H9 (cell line): ENCODE results near the gene LMNTD2. TPM values are rescaled to one million over a fixed set of nuclear protein-coding genes. Genes with fewer than 3 reads are reported as not detected.

Experiments
- DNase-seq: peaks from one replicate; pipeline ENCODE4 v3.0.0-alpha.2; 2017
- H2AFZ ChIP-seq: one replicate; pipeline ENCODE4 v1.6.1; 2013; ENCODE audit warnings: mild to moderate bottlenecking, low read length, control low read depth, moderate library complexity
- H2AK5ac ChIP-seq: 2 replicates; pipeline ENCODE4 v1.6.1; 2013; ENCODE audit warnings: low read length, control low read depth, mixed read lengths; ENCODE audit not compliant: insufficient read length
- H2BK120ac ChIP-seq: one replicate; pipeline ENCODE4 v1.6.1; 2013; ENCODE audit warnings: low read depth, mild to moderate bottlenecking, low read length, control low read depth, inconsistent platforms; ENCODE audit not compliant: poor library complexity, severe bottlenecking
- H2BK12ac ChIP-seq: 2 replicates; pipeline ENCODE4 v1.6.1; 2013; ENCODE audit warnings: low read length, control low read depth, mixed read lengths, low read depth; ENCODE audit not compliant: insufficient read length
- H2BK15ac ChIP-seq: 2 replicates; pipeline ENCODE4 v1.6.1; 2013; ENCODE audit warnings: low read depth, low read length, control low read depth
- H2BK20ac ChIP-seq: one replicate; pipeline ENCODE4 v1.6.1; 2013; ENCODE audit warnings: low read depth, mild to moderate bottlenecking, low read length, control low read depth, inconsistent platforms; ENCODE audit not compliant: poor library complexity, severe bottlenecking
- H2BK5ac ChIP-seq: 2 replicates; pipeline ENCODE4 v1.6.1; 2013; ENCODE audit warnings: low read length, control low read depth, mixed read lengths; ENCODE audit not compliant: insufficient read length
- H3K14ac ChIP-seq: 2 replicates; pipeline ENCODE4 v1.6.1; 2013; ENCODE audit warnings: low read length, control low read depth; ENCODE audit not compliant: insufficient read depth
- H3K18ac ChIP-seq: 2 replicates; pipeline ENCODE4 v1.6.1; 2013; ENCODE audit warnings: low read depth, mild to moderate bottlenecking, mixed read lengths, low read length, control low read depth; ENCODE audit not compliant: insufficient read length
- H3K23ac ChIP-seq: 2 replicates; pipeline ENCODE4 v1.6.1; 2013; ENCODE audit warnings: low read length, control low read depth, mixed read lengths, low read depth; ENCODE audit not compliant: insufficient read length
- H3K23me2 ChIP-seq: 2 replicates; pipeline ENCODE4 v1.6.1; 2013; ENCODE audit warnings: low read depth, mild to moderate bottlenecking, mixed read lengths, low read length, control low read depth; ENCODE audit not compliant: insufficient read length, poor library complexity, severe bottlenecking
- H3K27ac ChIP-seq: 2 replicates; pipeline ENCODE4 v1.5.1; 2013; ENCODE audit warnings: low read length, control low read depth, mixed read lengths, low read depth; ENCODE audit not compliant: insufficient read length
- H3K27me3 ChIP-seq: 2 replicates; pipeline ENCODE4 v1.6.1; 2013; ENCODE audit warnings: low read length, control low read depth, inconsistent platforms; ENCODE audit not compliant: insufficient read depth
- H3K4ac ChIP-seq: 2 replicates; pipeline ENCODE4 v1.6.1; 2013; ENCODE audit warnings: low read depth, mild to moderate bottlenecking, control low read depth, inconsistent platforms, low read length, moderate library complexity
- H3K4me1 ChIP-seq: 2 replicates; pipeline ENCODE4 v1.6.1; 2013; ENCODE audit warnings: low read length, control low read depth, inconsistent platforms; ENCODE audit not compliant: insufficient read depth
- H3K4me2 ChIP-seq: 2 replicates; pipeline ENCODE4 v1.6.1; 2013; ENCODE audit warnings: low read length, control low read depth, mixed read lengths; ENCODE audit not compliant: insufficient read length, insufficient read depth
- H3K56ac ChIP-seq: 2 replicates; pipeline ENCODE4 v1.6.1; 2013; ENCODE audit warnings: low read depth, mild to moderate bottlenecking, mixed read lengths, low read length, control low read depth; ENCODE audit not compliant: insufficient read length
- H3K79me1 ChIP-seq: 2 replicates; pipeline ENCODE4 v1.6.1; 2013; ENCODE audit warnings: low read depth, mild to moderate bottlenecking, moderate library complexity, low read length, control low read depth, inconsistent platforms; ENCODE audit not compliant: insufficient read depth, poor library complexity, severe bottlenecking
- H3K79me2 ChIP-seq: 2 replicates; pipeline ENCODE4 v1.6.1; 2013; ENCODE audit warnings: low read length, control low read depth, inconsistent platforms; ENCODE audit not compliant: insufficient read depth
- H3K9ac ChIP-seq: 2 replicates; pipeline ENCODE4 v1.6.1; 2013; ENCODE audit warnings: low read length, control low read depth, mixed read lengths; ENCODE audit not compliant: insufficient read length; ENCODE audit errors: extremely low read depth
- H3K9me3 ChIP-seq: one replicate; pipeline ENCODE4 v1.6.1; 2013; ENCODE audit warnings: low read depth, low read length, inconsistent platforms; ENCODE audit not compliant: control insufficient read depth
- H3T11ph ChIP-seq: one replicate; pipeline ENCODE4 v1.6.1; 2013; ENCODE audit warnings: mild to moderate bottlenecking, low read length, control low read depth, inconsistent platforms
- H4K20me1 ChIP-seq: one replicate; pipeline ENCODE4 v1.6.1; 2013; ENCODE audit not compliant: control insufficient read depth, insufficient read length, insufficient read depth
- H4K5ac ChIP-seq: 2 replicates; pipeline ENCODE4 v1.6.1; 2013; ENCODE audit warnings: low read depth, mild to moderate bottlenecking, mixed read lengths, low read length, control low read depth; ENCODE audit not compliant: insufficient read length
- H4K8ac ChIP-seq: replicated peaks from 2 replicates; pipeline ENCODE4 v1.6.1; 2013; ENCODE audit warnings: low read length, control low read depth, mixed read lengths, low read depth; ENCODE audit not compliant: insufficient read length
- H4K91ac ChIP-seq: 2 replicates; pipeline ENCODE4 v1.6.1; 2013; ENCODE audit warnings: low read depth, mild to moderate bottlenecking, moderate library complexity, mixed read lengths, low read length, control low read depth; ENCODE audit not compliant: insufficient read length
- H3K27ac Mint-ChIP-seq, 3 experiments: 2 replicates in 2 of 3; 3 replicates in 1 of 3; pipeline ENCODE4 v1.8.0; 2020 to 2021; ENCODE audit warnings: mixed read lengths in 3 of 3, mild to moderate bottlenecking in 1 of 3, moderate library complexity in 1 of 3
- H3K27me3 Mint-ChIP-seq: 2 replicates; pipeline ENCODE4 v1.8.0; 2021; ENCODE audit warnings: low read depth, mild to moderate bottlenecking, moderate library complexity, mixed read lengths
- H3K36me3 Mint-ChIP-seq, 3 experiments: 2 replicates in 2 of 3; 3 replicates in 1 of 3; pipeline ENCODE4 v1.8.0; 2020 to 2021; ENCODE audit warnings: low read depth in 3 of 3, mixed read lengths in 3 of 3; ENCODE audit not compliant: insufficient read depth in 1 of 3
- H3K4me1 Mint-ChIP-seq, 2 experiments: 2 replicates each; pipeline ENCODE4 v1.8.0; 2020; ENCODE audit warnings: mixed read lengths in 2 of 2
- H3K4me3 Mint-ChIP-seq, 2 experiments: 2 replicates in 1 of 2; 3 replicates in 1 of 2; pipeline ENCODE4 v1.8.0; 2020 to 2021; ENCODE audit warnings: mild to moderate bottlenecking in 2 of 2, mixed read lengths in 2 of 2, moderate library complexity in 1 of 2
- H3K9me3 Mint-ChIP-seq, 2 experiments: 2 replicates in 1 of 2; 3 replicates in 1 of 2; pipeline ENCODE4 v1.8.0; 2020; ENCODE audit warnings: mild to moderate bottlenecking in 2 of 2, mixed read lengths in 2 of 2, moderate library complexity in 1 of 2
- CTCF ChIP-seq: fragments of 200-600 bp; sonication (generic); conservative IDR thresholded peaks from 3 replicates; pipeline ENCODE4 v1.8.0; 2021; ENCODE audit warnings: antibody characterized with exemption, mild to moderate bottlenecking
- WGBS: extraction: QIAGEN DNeasy Blood & Tissue Kit; methylation state at CpG from one replicate; pipeline ENCODE4 v1.1.7; 2013; ENCODE audit warnings: missing lambda C conversion rate, low lambda C conversion rate, mixed read lengths; ENCODE audit not compliant: insufficient read length; ENCODE audit errors: extremely low coverage; 5-methylcytosine and 5-hydroxymethylcytosine counted together
- total RNA-seq: library from RNA; stranded (reverse); gene quantifications from 2 replicates; pipeline ENCODE4 v1.2.1, GENCODE V29; 2021

Gene LMNTD2
- total RNA-seq, 1 experiment from 2014 or later = 4.7 TPM

DNA sequence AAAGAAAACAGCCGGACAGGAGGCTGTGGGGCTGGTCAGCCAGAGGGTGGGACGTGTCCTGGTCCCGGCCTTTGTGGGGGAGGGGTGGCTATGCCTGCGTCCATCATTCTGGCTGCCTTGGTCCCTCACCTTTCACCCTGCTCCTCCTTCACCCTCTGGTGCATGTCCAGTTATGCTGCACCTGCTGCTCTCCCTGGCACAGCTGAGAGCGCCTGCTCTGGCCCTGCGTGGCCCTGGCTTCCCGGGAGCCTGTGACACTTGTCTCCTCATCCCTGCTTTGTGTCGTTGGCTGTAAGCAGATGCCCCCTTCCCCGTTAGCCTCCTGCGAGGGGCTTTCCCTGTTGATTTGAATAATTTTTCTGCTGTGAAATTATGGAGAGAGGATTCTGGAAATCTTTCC lies 32.4 kb upstream of the LMNTD2 start:
- DNase-seq = no peak
- Histone ChIP-seq H3K56ac (no peak overlapping the region), H3K79me1 (peaks cover 3% of the 10 kb centered on the region), H4K8ac (no peak overlapping the region), H3K4me1 (no peaks in the 10 kb centered on the region), H3K27ac (no peak overlapping the region), H2BK120ac (no peak overlapping the region), H3K27me3 (no peaks in the 10 kb centered on the region), H2AFZ (no peak overlapping the region), H4K5ac (no peak overlapping the region), H3K14ac (no peak overlapping the region), H3K23me2 (no peaks in the 10 kb centered on the region), H4K91ac (no peak overlapping the region), H3K4ac (no peak overlapping the region), H3K9ac (no peak overlapping the region), H2BK20ac (no peak overlapping the region), H3K4me2 (no peak overlapping the region), H2BK15ac (no peak overlapping the region), H4K20me1 (no peaks in the 10 kb centered on the region), H3K79me2 (no peaks in the 10 kb centered on the region; the same call in 1 of the 2 replicates), H2AK5ac (no peak overlapping the region), H3T11ph (no peak overlapping the region), H2BK5ac (no peak overlapping the region), H3K9me3 (no peaks in the 10 kb centered on the region), H3K23ac (no peak overlapping the region), H2BK12ac (no peak overlapping the region), H3K18ac (no peak overlapping the region)
- no peak for TF ChIP-seq CTCF
- Mint-ChIP-seq H3K4me3 (no peak overlapping the region; a peak in 1 of 5 replicates), H3K36me3 (peaks cover 60 to 88% (median 88%) of the 10 kb centered on the region in 3 experiments), H3K27me3 (0 out of 2 replicates have a peak, but pooled peaks cover 2% of the 10 kb centered on the region), H3K27ac (0 out of 7 replicates have a peak overlapping the region, but pooled peaks of 1 of the 3 experiments have one; percentile 28), H3K4me1 (no peaks in the 10 kb centered on the region), H3K9me3 (no peaks in the 10 kb centered on the region; a peak in 1 of 5 replicates)
- no CpG with 5 or more reads among the region's 10 CpGs for WGBS
